ENCODE results near the gene PTPA. TPM values are rescaled to one million over a fixed set of nuclear protein-coding genes. Genes with fewer than 3 reads are reported as not detected.

Gene PTPA
- total and polyA plus RNA-seq, 2 donors (not counting 1 experiment from before 2014, with no cell fraction given) = 35.0 to 73.9 TPM

DNA sequence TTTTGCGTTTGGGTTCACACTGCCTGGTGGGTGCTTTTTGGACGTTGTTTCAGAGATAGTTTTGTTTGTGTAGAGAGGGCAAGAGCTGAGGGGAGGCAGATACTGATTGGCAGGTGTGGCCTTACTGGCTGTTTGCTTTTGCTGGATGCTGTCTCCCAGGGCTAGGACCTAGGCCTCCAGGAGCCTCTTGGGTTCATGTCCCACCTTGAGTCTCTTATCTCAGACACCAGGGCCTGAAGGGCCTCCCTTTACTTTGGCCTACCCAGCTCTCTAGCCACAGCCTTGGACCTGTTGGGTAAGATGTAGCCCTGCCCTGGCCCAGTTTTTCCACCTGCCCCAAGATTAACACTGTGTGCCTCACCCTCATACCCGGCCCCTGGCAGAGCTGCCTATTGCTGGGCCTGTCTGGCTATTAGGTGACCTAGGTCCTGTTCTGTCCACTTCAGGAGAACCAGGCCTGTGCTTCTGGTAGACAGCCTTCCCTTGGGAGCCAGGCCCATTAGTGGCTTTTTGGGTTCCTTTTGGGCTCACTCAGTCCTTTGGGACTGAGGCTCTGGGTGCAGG is 13.4 kb downstream of the PTPA start:
- ChIA-PET CTCF (interaction anchor here (0.6 to 1.9 kb wide), 4 partner anchors 11 to 500 kb away, joined by 3 to 10 read pairs (median 6); no protein-coding TSS in a partner anchor), POLR2A (no interaction called here)
- H3K9ac ChIP-seq (ENCODE audit: low read length) = no peak overlapping the region
- TF ChIP-seq EZH2 (IDR thresholded peaks at IDR 0.05; ENCODE audit: borderline replicate concordance, insufficient read depth, low read depth, low read length, poor library complexity, severe bottlenecking) = no peak
- TF ChIP-seq, protein P1, sequence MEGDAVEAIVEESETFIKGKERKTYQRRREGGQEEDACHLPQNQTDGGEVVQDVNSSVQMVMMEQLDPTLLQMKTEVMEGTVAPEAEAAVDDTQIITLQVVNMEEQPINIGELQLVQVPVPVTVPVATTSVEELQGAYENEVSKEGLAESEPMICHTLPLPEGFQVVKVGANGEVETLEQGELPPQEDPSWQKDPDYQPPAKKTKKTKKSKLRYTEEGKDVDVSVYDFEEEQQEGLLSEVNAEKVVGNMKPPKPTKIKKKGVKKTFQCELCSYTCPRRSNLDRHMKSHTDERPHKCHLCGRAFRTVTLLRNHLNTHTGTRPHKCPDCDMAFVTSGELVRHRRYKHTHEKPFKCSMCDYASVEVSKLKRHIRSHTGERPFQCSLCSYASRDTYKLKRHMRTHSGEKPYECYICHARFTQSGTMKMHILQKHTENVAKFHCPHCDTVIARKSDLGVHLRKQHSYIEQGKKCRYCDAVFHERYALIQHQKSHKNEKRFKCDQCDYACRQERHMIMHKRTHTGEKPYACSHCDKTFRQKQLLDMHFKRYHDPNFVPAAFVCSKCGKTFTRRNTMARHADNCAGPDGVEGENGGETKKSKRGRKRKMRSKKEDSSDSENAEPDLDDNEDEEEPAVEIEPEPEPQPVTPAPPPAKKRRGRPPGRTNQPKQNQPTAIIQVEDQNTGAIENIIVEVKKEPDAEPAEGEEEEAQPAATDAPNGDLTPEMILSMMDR (IDR thresholded peaks at IDR 0.05) = no peak
- WGBS (ENCODE audit: insufficient coverage) = 95% methylated on average over 3 of the region's 3 CpGs
- no peak overlapping the region for H3K4me2 ChIP-seq (replicated peaks; ENCODE audit: low read depth, low read length, poor library complexity, severe bottlenecking)
- Mint-ChIP-seq H3K4me3 (no peak overlapping the region), H3K9me3 (ENCODE audit: insufficient read depth) (no peaks in the 10 kb centered on the region), H3K4me1 (peaks cover 3% of the 10 kb centered on the region), H3K27me3 (no peaks in the 10 kb centered on the region), H3K27ac (no peak overlapping the region)
- no peaks in the 10 kb centered on the region for H3K27me3 ChIP-seq (replicated peaks in 1 of 4; ENCODE audit: control extremely low read depth in 1 of 4, control insufficient read depth in 3 of 4, insufficient read depth in 4 of 4, low read length in 3 of 4)
- peaks cover 0 to 55% of the 10 kb centered on the region in 2 experiments for H3K36me3 ChIP-seq (replicated peaks in 1 of 2; ENCODE audit: control extremely low read depth in 1 of 2, control insufficient read depth in 1 of 2, extremely low read depth in 1 of 2, insufficient read depth in 2 of 2, low read length in 1 of 2)
- intact Hi-C loops (cut with micrococcal nuclease) = no loop called here
- no peak for ATAC-seq (ENCODE audit: low read depth)
- H3K9me3 ChIP-seq (ENCODE audit: control extremely low read depth in 1 of 3, control insufficient read depth in 2 of 3, insufficient read depth in 1 of 3, low read length in 2 of 3) = no peaks in the 10 kb centered on the region
- no peak overlapping the region for H2AFZ ChIP-seq (ENCODE audit: insufficient read depth, low read depth, low read length, poor library complexity, severe bottlenecking)
- DNase-seq = no peak
- H3K79me2 ChIP-seq (ENCODE audit: control insufficient read depth, insufficient read depth, low read length) = peaks cover 43% of the 10 kb centered on the region
- no peak overlapping the region for H3K4me3 ChIP-seq (ENCODE audit: control extremely low read depth in 1 of 5, extremely low read depth in 1 of 5, insufficient read depth in 1 of 5, low read depth in 2 of 5, low read length in 4 of 5)
- H3K4me1 ChIP-seq (ENCODE audit: control insufficient read depth in 2 of 2, insufficient read depth in 2 of 2, low read length in 2 of 2) = no peaks in the 10 kb centered on the region
- H3K27ac ChIP-seq (ENCODE audit: low read length in 2 of 2) = no peak overlapping the region
- peaks cover 40% of the 10 kb centered on the region for H4K20me1 ChIP-seq (ENCODE audit: control insufficient read depth, insufficient read depth, low read length, poor library complexity, severe bottlenecking)

DNA sequence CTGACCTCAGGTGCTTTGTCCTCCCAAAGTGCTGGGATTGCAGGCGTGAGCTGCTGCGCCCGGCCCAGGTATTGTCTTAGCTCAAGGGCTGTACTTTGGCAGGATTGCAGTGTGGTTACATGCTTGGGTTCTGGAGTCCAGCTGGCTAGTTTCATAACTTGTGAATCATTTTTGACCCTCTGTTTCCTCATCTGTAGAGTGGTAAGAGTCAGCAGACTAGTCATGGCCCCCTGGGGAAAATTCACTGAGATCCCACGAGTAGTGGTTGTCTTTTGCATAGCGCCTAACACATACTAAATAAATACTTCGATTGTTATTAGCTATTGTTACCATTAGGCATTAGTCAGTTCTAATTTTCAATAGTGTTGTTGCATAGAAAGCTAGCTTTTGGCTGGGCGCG is 14.3 kb downstream of the PTPA start:
- H3K4me1 ChIP-seq (ENCODE audit: control insufficient read depth in 2 of 2, insufficient read depth in 2 of 2, low read length in 2 of 2) = no peaks in the 10 kb centered on the region
- intact Hi-C loops (cut with micrococcal nuclease) = no loop called here
- H2AFZ ChIP-seq (ENCODE audit: insufficient read depth, low read depth, low read length, poor library complexity, severe bottlenecking) = no peak overlapping the region
- H3K27ac ChIP-seq (ENCODE audit: low read length in 2 of 2) = no peak overlapping the region
- H3K4me3 ChIP-seq (ENCODE audit: control extremely low read depth in 1 of 5, extremely low read depth in 1 of 5, insufficient read depth in 1 of 5, low read depth in 2 of 5, low read length in 4 of 5) = no peak overlapping the region
- Mint-ChIP-seq H3K4me1 (peaks cover 2% of the 10 kb centered on the region), H3K27me3 (no peaks in the 10 kb centered on the region), H3K9me3 (ENCODE audit: insufficient read depth) (no peaks in the 10 kb centered on the region), H3K27ac (no peak overlapping the region), H3K4me3 (no peak overlapping the region)
- H3K36me3 ChIP-seq (replicated peaks in 1 of 2; ENCODE audit: control extremely low read depth in 1 of 2, control insufficient read depth in 1 of 2, extremely low read depth in 1 of 2, insufficient read depth in 2 of 2, low read length in 1 of 2) = peaks cover 0 to 54% of the 10 kb centered on the region in 2 experiments
- DNase-seq = no peak
- H4K20me1 ChIP-seq (ENCODE audit: control insufficient read depth, insufficient read depth, low read length, poor library complexity, severe bottlenecking) = peaks cover 37% of the 10 kb centered on the region
- no peaks in the 10 kb centered on the region for H3K27me3 ChIP-seq (replicated peaks in 1 of 4; ENCODE audit: control extremely low read depth in 1 of 4, control insufficient read depth in 3 of 4, insufficient read depth in 4 of 4, low read length in 3 of 4)
- POLR2A ChIA-PET = no interaction called here
- peaks cover 34% of the 10 kb centered on the region for H3K79me2 ChIP-seq (ENCODE audit: control insufficient read depth, insufficient read depth, low read length)
- no peak overlapping the region for H3K9ac ChIP-seq (ENCODE audit: low read length)
- no peak overlapping the region for H3K4me2 ChIP-seq (replicated peaks; ENCODE audit: low read depth, low read length, poor library complexity, severe bottlenecking)
- CTCF ChIA-PET = interaction anchor here (1.4 to 1.9 kb wide), 4 partner anchors 14 to 499 kb away, joined by 3 to 10 read pairs (median 8); no protein-coding TSS in a partner anchor
- TF ChIP-seq, protein P1 (IDR thresholded peaks at IDR 0.05) = no peak
- no peak for TF ChIP-seq EZH2 (IDR thresholded peaks at IDR 0.05; ENCODE audit: borderline replicate concordance, insufficient read depth, low read depth, low read length, poor library complexity, severe bottlenecking)
- 63% methylated on average over 5 of the region's 8 CpGs for WGBS (ENCODE audit: insufficient coverage)
- no peak for ATAC-seq (ENCODE audit: low read depth)
- H3K9me3 ChIP-seq (ENCODE audit: control extremely low read depth in 1 of 3, control insufficient read depth in 2 of 3, insufficient read depth in 1 of 3, low read length in 2 of 3) = no peaks in the 10 kb centered on the region
